Fibroblast of the aortic adventitia (primary cell): Measurements from ENCODE around the gene ENPP3. TPM values are rescaled to one million over a fixed set of nuclear protein-coding genes. Genes with fewer than 3 reads are reported as not detected.

Source experiments
- DNase-seq: peaks from one replicate; pipeline ENCODE4 v3.0.0-alpha.2; 2010; ENCODE audit warnings: low read depth
- H3K4me3 ChIP-seq: 2 replicates; pipeline ENCODE4 v1.5.1; 2011; ENCODE audit warnings: low read depth, mild to moderate bottlenecking, control low read depth, low read length, moderate library complexity
- CTCF ChIP-seq: IDR thresholded peaks from 2 replicates; pipeline ENCODE4 v1.5.1; 2011; ENCODE audit warnings: mild to moderate bottlenecking, low read length, control low read depth, inconsistent platforms; ENCODE audit not compliant: insufficient read depth
- total RNA-seq: library from RNA; depleted of rRNA; stranded (reverse); fragments of >200 nt; gene quantifications from 2 replicates; pipeline ENCODE4 v1.2.3, GENCODE V29; 2012; ENCODE audit warnings: low replicate concordance

ENPP3 gene
- total RNA-seq, 1 donor, result not detected

- peak; percentile 20 for DNase-seq
- no peak overlapping the region for H3K4me3 ChIP-seq
- no peak for TF ChIP-seq CTCF
Observed at GRCh38 chr6:131652472-131652871, 15.4 kb downstream of the ENPP3 start.

- TF ChIP-seq CTCF, result no peak
- H3K4me3 ChIP-seq, result no peak overlapping the region
- no peak for DNase-seq
Observed at GRCh38 chr6:131654326-131654725, 17.2 kb downstream of the ENPP3 start.

GRCh38 chr6:131655387-131655786 lies 18.3 kb downstream of the ENPP3 start:
- TF ChIP-seq CTCF, result no peak
- H3K4me3 ChIP-seq, result no peak overlapping the region
- no peak for DNase-seq

DNA sequence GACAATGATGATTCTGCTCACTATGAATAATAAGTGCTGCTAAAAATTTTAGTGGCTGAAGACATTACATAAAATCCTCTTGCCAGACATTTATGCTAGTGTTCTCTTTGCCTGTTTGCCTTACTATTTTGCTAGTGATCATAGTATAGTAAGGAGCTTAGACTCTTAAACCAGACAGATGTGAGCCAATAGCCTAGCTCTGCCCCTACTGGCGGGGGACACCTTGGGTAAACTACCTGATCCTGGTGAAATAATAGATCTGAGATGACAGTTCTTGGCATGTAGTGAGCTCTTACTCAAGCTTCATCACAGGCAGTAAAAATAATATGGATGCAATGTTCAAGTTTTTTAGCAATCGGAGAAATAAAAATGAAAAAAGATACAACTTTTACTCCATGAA lies 18.8 kb downstream of the ENPP3 start:
- TF ChIP-seq CTCF, result no peak
- DNase-seq, result no peak
- no peak overlapping the region for H3K4me3 ChIP-seq

GRCh38 chr6:131656667-131657066 lies 19.6 kb downstream of the ENPP3 start:
- DNase-seq, result no peak
- no peak for TF ChIP-seq CTCF
- no peak overlapping the region for H3K4me3 ChIP-seq

- no peak for DNase-seq
- no peak overlapping the region for H3K4me3 ChIP-seq
- no peak for TF ChIP-seq CTCF
Observed at GRCh38 chr6:131657222-131657621, 20.1 kb downstream of the ENPP3 start.

- peak; percentile 35 for DNase-seq
- no peak overlapping the region for H3K4me3 ChIP-seq
- TF ChIP-seq CTCF, result no peak
Observed at GRCh38 chr6:131657630-131658111, 20.6 kb downstream of the ENPP3 start.
